Gastroesophageal sphincter (tissue), 4 donors: Measurements from ENCODE around the gene ITM2B. TPM values are rescaled to one million over a fixed set of nuclear protein-coding genes. Genes with fewer than 3 reads are reported as not detected.

Source experiments
- ATAC-seq: fragments of 150-250 bp; one replicate; pipeline ENCODE4 v1.9.1; 2016; ENCODE audit warnings: mild to moderate bottlenecking, moderate library complexity
- H3K27ac ChIP-seq, 4 donors: fragments of 200-600 bp; sonication (generic) in 3 of 4; 1 replicate in 3 of 4; 2 replicates in 1 of 4; pipeline ENCODE4 v1.5.1; 2016 to 2019
- H3K27me3 ChIP-seq: fragments of 200-600 bp; sonication (generic); one replicate; pipeline ENCODE4 v1.5.1; 2019
- H3K36me3 ChIP-seq, 2 donors: fragments of 200-600 bp; sonication (generic); one replicate each; pipeline ENCODE4 v1.5.1; 2019; ENCODE audit warnings: control low read depth in 1 of 2
- H3K4me1 ChIP-seq, 3 donors: fragments of 200-600 bp; sonication (generic); 1 replicate in 2 of 3; 2 replicates in 1 of 3; pipeline ENCODE4 v1.5.1; 2016 to 2019; ENCODE audit warnings: control low read depth in 2 of 3
- H3K4me3 ChIP-seq, 2 donors: fragments of 200-600 bp; sonication (generic); one replicate each; pipeline ENCODE4 v1.5.1; 2019; ENCODE audit warnings: mild to moderate bottlenecking in 1 of 2, moderate library complexity in 1 of 2
- H3K9me3 ChIP-seq, 3 donors: fragments of 200-600 bp; sonication (generic); one replicate each; pipeline ENCODE4 v1.5.1; 2017 to 2019; ENCODE audit warnings: control low read depth in 2 of 3
- EP300 ChIP-seq: sonication (generic); formaldehyde crosslinking; IDR thresholded peaks from one replicate; pipeline ENCODE4 v1.6.1; 2017; ENCODE audit warnings: antibody characterized with exemption, mild to moderate bottlenecking
- POLR2A ChIP-seq, 2 donors: fragments of 450-650 bp; IDR thresholded peaks; one replicate each; pipeline ENCODE4 v1.6.1; 2017; ENCODE audit warnings: antibody characterized with exemption in 2 of 2, mild to moderate bottlenecking in 2 of 2, moderate library complexity in 1 of 2
- POLR2AphosphoS5 ChIP-seq: sonication (generic); formaldehyde crosslinking; IDR thresholded peaks from one replicate; pipeline ENCODE4 v1.6.1; 2017; ENCODE audit warnings: antibody characterized with exemption
- WGBS, 2 donors: methylation state at CpG; one replicate each; pipeline ENCODE4 v1.1.5; 2018; ENCODE audit warnings: low coverage in 1 of 2; 5-methylcytosine and 5-hydroxymethylcytosine counted together
- total RNA-seq, 4 donors: library from RNA; depleted of rRNA; stranded (reverse); fragments of >200 nt; gene quantifications; one replicate each; pipeline ENCODE4 v1.1.0, GENCODE V29; 2016
- TF ChIP-seq, protein P1 (sequence below), 4 experiments: fragments of 200-600 bp in 2 of 4; fragments of 450-650 bp in 2 of 4; sonication (generic) in 1 of 4; IDR thresholded peaks; one replicate each; pipeline ENCODE4 v1.5.1; 2017 to 2019; ENCODE audit warnings: antibody characterized with exemption in 4 of 4, mild to moderate bottlenecking in 2 of 4, moderate library complexity in 2 of 4

The ITM2B gene
- total RNA-seq, 4 donors from 2014 or later, result 263 to 380 (median 300) TPM

DNA sequence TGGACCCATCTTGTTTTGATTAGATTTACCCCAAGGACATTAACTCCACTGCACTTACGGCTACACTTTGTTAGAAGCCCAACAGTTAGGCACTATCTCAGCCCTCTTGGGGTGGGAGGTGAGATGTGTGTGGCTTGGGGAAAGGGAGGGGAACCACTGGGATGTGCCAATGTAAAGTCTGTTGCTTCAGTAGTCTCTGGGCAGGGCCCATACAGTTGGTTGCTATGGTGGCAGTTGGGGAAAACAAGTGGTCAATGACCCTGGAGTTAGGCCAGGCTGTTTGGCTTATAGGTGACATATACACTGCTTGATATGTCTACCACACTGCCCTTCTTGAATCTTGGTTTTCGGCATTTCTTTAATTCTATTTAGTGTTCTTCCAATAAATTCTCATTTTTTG is 61.6 kb downstream of the ITM2B start:
- Histone ChIP-seq H3K27ac (no peak overlapping the region), H3K9me3 (no peaks in the 10 kb centered on the region), H3K4me3 (no peak overlapping the region), H3K27me3 (no peaks in the 10 kb centered on the region), H3K36me3 (no peaks in the 10 kb centered on the region), H3K4me1 (no peaks in the 10 kb centered on the region)
- no peak for TF ChIP-seq POLR2AphosphoS5
- TF ChIP-seq EP300, result no peak
- TF ChIP-seq POLR2A (IDR thresholded peaks at IDR 0.05), result no peak
- TF ChIP-seq, protein P1, sequence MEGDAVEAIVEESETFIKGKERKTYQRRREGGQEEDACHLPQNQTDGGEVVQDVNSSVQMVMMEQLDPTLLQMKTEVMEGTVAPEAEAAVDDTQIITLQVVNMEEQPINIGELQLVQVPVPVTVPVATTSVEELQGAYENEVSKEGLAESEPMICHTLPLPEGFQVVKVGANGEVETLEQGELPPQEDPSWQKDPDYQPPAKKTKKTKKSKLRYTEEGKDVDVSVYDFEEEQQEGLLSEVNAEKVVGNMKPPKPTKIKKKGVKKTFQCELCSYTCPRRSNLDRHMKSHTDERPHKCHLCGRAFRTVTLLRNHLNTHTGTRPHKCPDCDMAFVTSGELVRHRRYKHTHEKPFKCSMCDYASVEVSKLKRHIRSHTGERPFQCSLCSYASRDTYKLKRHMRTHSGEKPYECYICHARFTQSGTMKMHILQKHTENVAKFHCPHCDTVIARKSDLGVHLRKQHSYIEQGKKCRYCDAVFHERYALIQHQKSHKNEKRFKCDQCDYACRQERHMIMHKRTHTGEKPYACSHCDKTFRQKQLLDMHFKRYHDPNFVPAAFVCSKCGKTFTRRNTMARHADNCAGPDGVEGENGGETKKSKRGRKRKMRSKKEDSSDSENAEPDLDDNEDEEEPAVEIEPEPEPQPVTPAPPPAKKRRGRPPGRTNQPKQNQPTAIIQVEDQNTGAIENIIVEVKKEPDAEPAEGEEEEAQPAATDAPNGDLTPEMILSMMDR (IDR thresholded peaks at IDR 0.05), result no peak
- no peak for ATAC-seq
- WGBS, 2 donors, result 88% methylated on average over 2 of the region's 2 CpGs; no CpG with 5 or more reads in 1 of the 2 donors

DNA sequence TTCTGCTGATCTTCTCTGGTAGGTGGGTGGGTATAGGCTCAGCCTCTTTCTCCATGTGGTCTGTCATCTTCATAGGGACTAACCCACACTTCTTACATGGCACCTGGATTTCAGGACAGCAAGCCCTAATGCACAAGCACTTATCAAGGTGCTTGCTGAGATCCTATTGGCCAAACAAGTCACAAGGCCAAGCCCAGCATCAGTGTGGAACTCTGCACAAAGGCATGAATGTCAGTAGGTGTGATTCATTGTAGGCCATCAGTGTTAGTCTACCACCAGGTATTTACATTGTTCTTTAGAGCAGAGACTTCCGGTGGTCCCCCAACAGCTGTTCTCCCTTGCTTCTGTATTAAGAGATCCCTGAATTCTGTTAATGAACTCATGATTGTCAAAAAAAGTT is 62.3 kb downstream of the ITM2B start:
- H3K27ac ChIP-seq, result no peak overlapping the region
- no peaks in the 10 kb centered on the region for H3K36me3 ChIP-seq
- no peak for ATAC-seq
- H3K4me3 ChIP-seq, result no peak overlapping the region
- H3K4me1 ChIP-seq, result no peaks in the 10 kb centered on the region
- H3K27me3 ChIP-seq, result no peaks in the 10 kb centered on the region
- 80 to 100% methylated on average over 1 of the region's 1 CpG for WGBS, 2 donors
- TF ChIP-seq EP300, result no peak
- TF ChIP-seq, protein P1 (IDR thresholded peaks at IDR 0.05), result no peak
- TF ChIP-seq POLR2AphosphoS5, result no peak
- no peak for TF ChIP-seq POLR2A (IDR thresholded peaks at IDR 0.05)
- H3K9me3 ChIP-seq, result no peaks in the 10 kb centered on the region

DNA sequence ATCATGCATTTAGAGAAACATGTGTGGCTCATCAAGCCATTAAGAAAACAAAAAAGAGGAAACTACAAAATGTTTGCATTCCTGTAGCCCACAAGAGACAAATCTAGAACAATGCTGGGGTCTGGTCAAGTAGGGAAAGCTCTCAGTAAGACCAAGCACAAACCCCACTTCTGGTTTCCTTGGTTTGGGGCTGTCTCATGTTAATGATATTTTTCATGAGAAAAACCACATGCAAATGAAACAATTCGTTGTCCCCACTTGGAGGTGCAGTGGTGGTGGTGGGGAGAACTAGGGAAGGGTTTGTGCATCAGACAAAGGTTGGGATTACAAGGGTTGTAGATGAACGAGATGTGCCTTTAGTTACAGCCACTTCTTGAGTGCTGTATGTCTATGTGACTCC is 63.5 kb downstream of the ITM2B start:
- Histone ChIP-seq H3K4me3 (no peak overlapping the region), H3K36me3 (no peaks in the 10 kb centered on the region), H3K9me3 (no peaks in the 10 kb centered on the region), H3K27me3 (no peaks in the 10 kb centered on the region), H3K4me1 (no peaks in the 10 kb centered on the region), H3K27ac (no peak overlapping the region)
- no peak for ATAC-seq
- TF ChIP-seq POLR2A (IDR thresholded peaks at IDR 0.05) (no peak), EP300 (no peak), POLR2AphosphoS5 (no peak)
- TF ChIP-seq, protein P1 (IDR thresholded peaks at IDR 0.05), result no peak
- 67% methylated on average over 2 of the region's 2 CpGs; no CpG with 5 or more reads in 1 of the 2 donors for WGBS, 2 donors

- Histone ChIP-seq H3K4me1 (peaks cover 0 to under 1% (median 0%) of the 10 kb centered on the region in 3 donors), H3K9me3 (no peaks in the 10 kb centered on the region), H3K4me3 (no peak overlapping the region), H3K27ac (no peak overlapping the region), H3K27me3 (no peaks in the 10 kb centered on the region), H3K36me3 (no peaks in the 10 kb centered on the region)
- WGBS, 2 donors, result 73 to 100% methylated on average over 1 to 4 of the region's 4 CpGs
- ATAC-seq, result no peak
- no peak for TF ChIP-seq POLR2AphosphoS5
- TF ChIP-seq, protein P1 (IDR thresholded peaks at IDR 0.05), result no peak
- TF ChIP-seq POLR2A (IDR thresholded peaks at IDR 0.05), result no peak
Observed at GRCh38 chr13:48297131-48297786, 64.3 kb downstream of the ITM2B start.

GRCh38 chr13:48299591-48299990 is 66.6 kb downstream of the ITM2B start:
- no peak for TF ChIP-seq EP300
- TF ChIP-seq, protein P1 (IDR thresholded peaks at IDR 0.05), result no peak
- no peak for TF ChIP-seq POLR2AphosphoS5
- 81% methylated on average over 2 of the region's 2 CpGs; no CpG with 5 or more reads in 1 of the 2 donors for WGBS, 2 donors
- no peak overlapping the region for H3K4me3 ChIP-seq
- H3K27ac ChIP-seq, result no peak overlapping the region
- no peaks in the 10 kb centered on the region for H3K9me3 ChIP-seq
- H3K4me1 ChIP-seq, result peaks cover 0 to 7% (median 0%) of the 10 kb centered on the region in 3 donors
- H3K27me3 ChIP-seq, result no peaks in the 10 kb centered on the region
- no peak for ATAC-seq
- H3K36me3 ChIP-seq, result no peaks in the 10 kb centered on the region
